ENCODE results near the gene SAXO2. TPM values are rescaled to one million over a fixed set of nuclear protein-coding genes. Genes with fewer than 3 reads are reported as not detected.

The SAXO2 gene
- total and polyA plus RNA-seq, 10 of the 15 experiments (the other 5 are each of a cell fraction or from before 2014, with no cell fraction given): 0.06 to 2.3 (median 1.4) TPM

DNA sequence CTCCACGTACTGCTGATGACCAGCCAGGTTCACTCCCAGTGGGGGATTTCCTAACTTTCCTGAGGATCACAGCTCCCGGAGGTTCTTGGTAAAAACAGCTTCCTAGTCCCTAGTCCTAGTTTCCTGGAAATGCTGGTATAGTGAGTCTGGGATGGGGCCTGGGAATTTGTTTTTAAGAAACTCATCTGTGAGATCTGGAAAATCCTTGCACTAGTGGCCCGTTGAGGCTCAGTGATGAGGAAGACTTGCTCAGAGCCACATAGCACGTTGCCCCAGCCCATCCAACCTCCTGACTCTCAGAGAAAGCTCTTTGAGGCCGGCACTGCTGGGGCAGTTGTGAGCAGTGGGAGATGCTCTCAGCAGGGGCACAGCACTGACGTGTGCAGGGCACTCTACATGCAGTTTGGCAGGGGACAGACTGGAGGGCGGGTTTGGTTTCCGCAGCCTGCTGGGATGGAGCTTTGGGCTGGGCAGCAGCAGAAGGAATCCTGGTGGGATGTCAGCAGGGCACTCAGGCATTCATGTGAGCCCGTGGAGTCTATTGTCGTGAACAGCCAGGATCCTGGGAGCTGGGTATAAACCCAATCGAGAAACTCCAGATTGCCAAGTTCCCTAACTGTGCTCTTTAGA, 31.6 kb downstream of the SAXO2 start:
- no peak for ATAC-seq
- no peak overlapping the region for H3K9ac ChIP-seq (ENCODE audit: control insufficient read depth, insufficient read depth, low read length)
- peaks cover 3% of the 10 kb centered on the region; the same call in 2 of the 3 replicates for H3K9me3 ChIP-seq (replicated peaks; ENCODE audit: control insufficient read depth, insufficient read depth, low read length)
- H3K79me2 ChIP-seq (ENCODE audit: control insufficient read depth, insufficient read depth, low read length): no peaks in the 10 kb centered on the region
- no peak overlapping the region for H3K4me3 ChIP-seq
- no peak for FAIRE-seq
- no peak overlapping the region for H3K4me2 ChIP-seq (ENCODE audit: control insufficient read depth, insufficient read depth)
- RAD21 ChIA-PET (ENCODE audit: unreplicated experiment): no interaction called here
- H3K4me1 ChIP-seq (ENCODE audit: control insufficient read depth, insufficient read depth, low read length): no peaks in the 10 kb centered on the region
- H3K27ac ChIP-seq (ENCODE audit: control insufficient read depth, insufficient read depth): no peak overlapping the region
- BruUV-seq (replicated peaks): no TSS peak
- no peaks in the 10 kb centered on the region for H3K36me3 ChIP-seq (ENCODE audit: control insufficient read depth in 2 of 2, insufficient read depth in 2 of 2, low read length in 1 of 2)
- no peaks in the 10 kb centered on the region for H4K20me1 ChIP-seq (ENCODE audit: control insufficient read depth, insufficient read depth)
- POLR2A ChIA-PET: no interaction called here
- no peaks in the 10 kb centered on the region for H3K27me3 ChIP-seq (replicated peaks in 1 of 2; ENCODE audit: control insufficient read depth in 2 of 2, insufficient read depth in 2 of 2, low read length in 1 of 2)
- H2AFZ ChIP-seq (ENCODE audit: control insufficient read depth, low read depth, low read length): no peak overlapping the region
- in situ Hi-C loops (cut with MboI): no loop called here
- CTCF ChIA-PET: no interaction called here
- SMC1A ChIA-PET (ENCODE audit: uncharacterized antibody, unreplicated experiment): no interaction called here
- no peak for DNase-seq (ENCODE audit: low read depth, low spot score)
- 50% methylated on average over 9 of the region's 11 CpGs for WGBS (ENCODE audit: insufficient coverage, insufficient replicate concordance, low lambda C conversion rate, missing lambda C conversion rate)
- intact Hi-C loops (cut with micrococcal nuclease; ENCODE audit: unreplicated experiment): no loop called here
- TF ChIP-seq, protein P1, sequence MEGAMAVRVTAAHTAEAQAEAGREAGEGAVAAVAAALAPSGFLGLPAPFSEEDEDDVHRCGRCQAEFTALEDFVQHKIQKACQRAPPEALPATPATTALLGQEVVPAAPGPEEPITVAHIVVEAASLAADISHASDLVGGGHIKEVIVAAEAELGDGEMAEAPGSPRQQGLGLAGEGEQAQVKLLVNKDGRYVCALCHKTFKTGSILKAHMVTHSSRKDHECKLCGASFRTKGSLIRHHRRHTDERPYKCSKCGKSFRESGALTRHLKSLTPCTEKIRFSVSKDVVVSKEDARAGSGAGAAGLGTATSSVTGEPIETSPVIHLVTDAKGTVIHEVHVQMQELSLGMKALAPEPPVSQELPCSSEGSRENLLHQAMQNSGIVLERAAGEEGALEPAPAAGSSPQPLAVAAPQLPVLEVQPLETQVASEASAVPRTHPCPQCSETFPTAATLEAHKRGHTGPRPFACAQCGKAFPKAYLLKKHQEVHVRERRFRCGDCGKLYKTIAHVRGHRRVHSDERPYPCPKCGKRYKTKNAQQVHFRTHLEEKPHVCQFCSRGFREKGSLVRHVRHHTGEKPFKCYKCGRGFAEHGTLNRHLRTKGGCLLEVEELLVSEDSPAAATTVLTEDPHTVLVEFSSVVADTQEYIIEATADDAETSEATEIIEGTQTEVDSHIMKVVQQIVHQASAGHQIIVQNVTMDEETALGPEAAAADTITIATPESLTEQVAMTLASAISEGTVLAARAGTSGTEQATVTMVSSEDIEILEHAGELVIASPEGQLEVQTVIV (IDR thresholded peaks at IDR 0.05; ENCODE audit: borderline replicate concordance, partially characterized antibody): no peak
- TF ChIP-seq, protein P2, sequence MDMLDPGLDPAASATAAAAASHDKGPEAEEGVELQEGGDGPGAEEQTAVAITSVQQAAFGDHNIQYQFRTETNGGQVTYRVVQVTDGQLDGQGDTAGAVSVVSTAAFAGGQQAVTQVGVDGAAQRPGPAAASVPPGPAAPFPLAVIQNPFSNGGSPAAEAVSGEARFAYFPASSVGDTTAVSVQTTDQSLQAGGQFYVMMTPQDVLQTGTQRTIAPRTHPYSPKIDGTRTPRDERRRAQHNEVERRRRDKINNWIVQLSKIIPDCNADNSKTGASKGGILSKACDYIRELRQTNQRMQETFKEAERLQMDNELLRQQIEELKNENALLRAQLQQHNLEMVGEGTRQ (IDR thresholded peaks at IDR 0.05; ENCODE audit: borderline replicate concordance, low read depth, low read length): no peak
- TF ChIP-seq RUNX3 (IDR thresholded peaks at IDR 0.05; ENCODE audit: low read length): no peak
- no peak for TF ChIP-seq MYC (IDR thresholded peaks at IDR 0.05; ENCODE audit: insufficient read depth, insufficient read length, insufficient replicate concordance, low read length, severe bottlenecking)
- no peak for TF ChIP-seq NR2F1 (conservative IDR thresholded peaks at IDR 0.05)
- TF ChIP-seq, protein P3, sequence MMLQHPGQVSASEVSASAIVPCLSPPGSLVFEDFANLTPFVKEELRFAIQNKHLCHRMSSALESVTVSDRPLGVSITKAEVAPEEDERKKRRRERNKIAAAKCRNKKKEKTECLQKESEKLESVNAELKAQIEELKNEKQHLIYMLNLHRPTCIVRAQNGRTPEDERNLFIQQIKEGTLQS (IDR thresholded peaks at IDR 0.05; ENCODE audit: borderline replicate concordance, extremely low read depth, low read depth, low read length): no peak
- no peak for TF ChIP-seq RBBP5 (conservative IDR thresholded peaks at IDR 0.05)
